ENCODE results near the gene CD180.

Gene CD180

DNA sequence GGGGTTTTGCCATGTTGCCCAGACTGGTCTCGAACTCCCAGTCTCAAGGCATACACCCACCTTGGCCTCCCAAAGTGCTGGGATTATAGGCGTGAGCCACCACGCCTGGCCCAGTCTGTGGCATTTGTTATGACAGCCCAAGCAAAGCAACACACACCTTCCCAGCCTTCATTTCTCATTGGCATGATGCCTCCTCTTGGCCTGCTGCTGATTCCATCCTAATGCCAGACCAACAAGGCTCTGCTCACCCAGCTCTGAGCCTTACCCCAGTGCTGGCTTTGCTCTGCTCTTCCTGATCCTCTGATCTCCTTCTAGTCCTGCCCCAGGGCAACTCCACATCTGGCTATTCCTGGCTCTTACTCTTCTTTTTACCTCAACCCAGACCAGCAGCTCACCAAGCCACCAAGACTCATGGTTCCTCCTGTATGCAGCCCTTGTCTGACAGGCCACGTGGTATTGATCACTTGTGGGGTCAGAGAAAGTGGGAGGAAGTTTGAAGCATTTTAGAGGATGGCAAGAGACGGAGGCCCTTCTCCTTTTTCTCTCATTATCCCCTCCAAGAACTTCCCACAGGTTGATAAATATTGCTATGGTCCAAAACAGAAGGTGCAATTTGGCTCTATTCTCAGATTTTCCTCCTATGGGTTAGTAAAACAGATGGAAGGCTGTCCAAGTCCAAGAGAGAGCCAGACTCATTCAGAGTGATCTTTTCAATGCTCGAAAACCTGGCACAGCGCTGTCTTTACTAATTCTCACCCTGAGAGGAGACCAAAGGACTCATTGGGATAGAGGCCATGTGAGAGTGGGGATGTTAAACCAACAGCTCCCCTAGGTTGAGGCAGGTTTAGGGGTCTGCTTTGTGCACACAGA is 958 bp downstream of the CD180 start:
- H3K4me2 ChIP-seq (ENCODE audit: low read depth, low read length): no peak overlapping the region
- no peaks in the 10 kb centered on the region for H3K79me2 ChIP-seq (ENCODE audit: low read length)
- H3K9ac ChIP-seq (ENCODE audit: low read length): no peak overlapping the region
- H2AFZ ChIP-seq (ENCODE audit: low read length): no peak overlapping the region
- H3K27ac ChIP-seq (ENCODE audit: low read length): no peak overlapping the region
- TF ChIP-seq, protein P1, sequence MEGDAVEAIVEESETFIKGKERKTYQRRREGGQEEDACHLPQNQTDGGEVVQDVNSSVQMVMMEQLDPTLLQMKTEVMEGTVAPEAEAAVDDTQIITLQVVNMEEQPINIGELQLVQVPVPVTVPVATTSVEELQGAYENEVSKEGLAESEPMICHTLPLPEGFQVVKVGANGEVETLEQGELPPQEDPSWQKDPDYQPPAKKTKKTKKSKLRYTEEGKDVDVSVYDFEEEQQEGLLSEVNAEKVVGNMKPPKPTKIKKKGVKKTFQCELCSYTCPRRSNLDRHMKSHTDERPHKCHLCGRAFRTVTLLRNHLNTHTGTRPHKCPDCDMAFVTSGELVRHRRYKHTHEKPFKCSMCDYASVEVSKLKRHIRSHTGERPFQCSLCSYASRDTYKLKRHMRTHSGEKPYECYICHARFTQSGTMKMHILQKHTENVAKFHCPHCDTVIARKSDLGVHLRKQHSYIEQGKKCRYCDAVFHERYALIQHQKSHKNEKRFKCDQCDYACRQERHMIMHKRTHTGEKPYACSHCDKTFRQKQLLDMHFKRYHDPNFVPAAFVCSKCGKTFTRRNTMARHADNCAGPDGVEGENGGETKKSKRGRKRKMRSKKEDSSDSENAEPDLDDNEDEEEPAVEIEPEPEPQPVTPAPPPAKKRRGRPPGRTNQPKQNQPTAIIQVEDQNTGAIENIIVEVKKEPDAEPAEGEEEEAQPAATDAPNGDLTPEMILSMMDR (IDR thresholded peaks at IDR 0.05; ENCODE audit: low read length): no peak
- TF ChIP-seq EZH2phosphoT487 (IDR thresholded peaks at IDR 0.05; ENCODE audit: low read length): no peak
- TF ChIP-seq EZH2 (optimal IDR thresholded peaks at IDR 0.05; ENCODE audit: low read depth, low read length): no peak
- no peaks in the 10 kb centered on the region for H3K4me1 ChIP-seq (ENCODE audit: low read length)
- no peak for DNase-seq
- H4K20me1 ChIP-seq (ENCODE audit: insufficient read depth, low read length): no peaks in the 10 kb centered on the region
- no peaks in the 10 kb centered on the region for H3K9me3 ChIP-seq (replicated peaks; ENCODE audit: insufficient read depth, low read length)
- H3K4me3 ChIP-seq (ENCODE audit: low read length): no peak overlapping the region
- no peaks in the 10 kb centered on the region for H3K9me2 ChIP-seq (replicated peaks; ENCODE audit: insufficient read depth, low read length)
- H3K36me3 ChIP-seq (replicated peaks; ENCODE audit: insufficient read depth, low read length): no peaks in the 10 kb centered on the region
- H3K27me3 ChIP-seq (replicated peaks; ENCODE audit: insufficient read depth, low read length): no peaks in the 10 kb centered on the region
- H3F3A ChIP-seq (ENCODE audit: insufficient read depth, low read length): no peaks in the 10 kb centered on the region

DNA sequence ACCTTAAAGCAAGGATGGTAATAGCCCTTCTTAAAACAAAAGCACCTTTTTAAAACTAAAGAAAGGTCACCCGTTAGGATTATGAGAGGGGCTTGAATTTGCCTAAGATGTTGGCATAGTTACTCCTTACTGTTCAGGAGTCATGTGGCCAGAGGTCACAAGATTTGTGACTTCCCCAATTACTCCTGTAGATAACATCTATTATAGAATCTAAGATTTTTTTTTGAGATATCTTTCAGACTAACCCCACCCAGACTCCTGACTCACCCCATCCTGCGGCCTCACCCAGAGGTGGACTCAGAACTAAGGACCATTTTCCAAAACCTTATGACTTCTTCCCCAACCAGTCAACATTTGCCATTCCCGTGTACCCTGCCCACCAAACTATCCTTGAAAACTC is 2.4 kb downstream of the CD180 start:
- H4K20me1 ChIP-seq (ENCODE audit: insufficient read depth, low read length): no peaks in the 10 kb centered on the region
- no peaks in the 10 kb centered on the region for H3K9me3 ChIP-seq (replicated peaks; ENCODE audit: insufficient read depth, low read length)
- no peak overlapping the region for H3K27ac ChIP-seq (ENCODE audit: low read length)
- H3K4me3 ChIP-seq (ENCODE audit: low read length): no peak overlapping the region
- no peaks in the 10 kb centered on the region for H3K79me2 ChIP-seq (ENCODE audit: low read length)
- no peaks in the 10 kb centered on the region for H3K4me1 ChIP-seq (ENCODE audit: low read length)
- H3K4me2 ChIP-seq (ENCODE audit: low read depth, low read length): no peak overlapping the region
- no peaks in the 10 kb centered on the region for H3K36me3 ChIP-seq (replicated peaks; ENCODE audit: insufficient read depth, low read length)
- no peaks in the 10 kb centered on the region for H3K27me3 ChIP-seq (replicated peaks; ENCODE audit: insufficient read depth, low read length)
- no peak for TF ChIP-seq EZH2 (optimal IDR thresholded peaks at IDR 0.05; ENCODE audit: low read depth, low read length)
- TF ChIP-seq, protein P1 (IDR thresholded peaks at IDR 0.05; ENCODE audit: low read length): no peak
- no peak for TF ChIP-seq EZH2phosphoT487 (IDR thresholded peaks at IDR 0.05; ENCODE audit: low read length)
- no peak overlapping the region for H2AFZ ChIP-seq (ENCODE audit: low read length)
- no peak overlapping the region for H3K9ac ChIP-seq (ENCODE audit: low read length)
- DNase-seq: no peak
- no peaks in the 10 kb centered on the region for H3K9me2 ChIP-seq (replicated peaks; ENCODE audit: insufficient read depth, low read length)
- H3F3A ChIP-seq (ENCODE audit: insufficient read depth, low read length): no peaks in the 10 kb centered on the region

DNA sequence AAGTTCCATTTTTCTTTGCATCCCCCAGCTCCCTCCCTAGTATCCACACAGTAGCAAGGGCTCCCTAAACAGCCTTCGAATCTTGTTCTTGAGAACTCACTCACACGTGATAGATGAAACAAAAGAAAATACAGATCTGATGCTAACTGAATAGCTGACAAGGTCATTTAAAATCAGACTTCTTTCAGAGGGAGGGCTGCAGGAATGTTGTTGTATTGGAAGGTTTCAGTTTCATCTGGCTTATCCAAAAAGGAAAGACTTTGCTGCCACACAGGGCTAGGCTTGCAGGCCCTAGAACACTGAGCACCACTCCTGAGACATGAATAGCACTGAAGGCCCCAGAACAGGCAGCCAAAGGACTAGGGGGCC is 3.2 kb downstream of the CD180 start:
- H3K9ac ChIP-seq (ENCODE audit: low read length): no peak overlapping the region

More for the DNA sequence above, 3.2 kb downstream of the CD180 start:
- Histone ChIP-seq H3K79me2 (ENCODE audit: low read length) (no peaks in the 10 kb centered on the region), H3K27me3 (replicated peaks; ENCODE audit: insufficient read depth, low read length) (no peaks in the 10 kb centered on the region), H4K20me1 (ENCODE audit: insufficient read depth, low read length) (no peaks in the 10 kb centered on the region), H3K36me3 (replicated peaks; ENCODE audit: insufficient read depth, low read length) (no peaks in the 10 kb centered on the region), H3K9me2 (replicated peaks; ENCODE audit: insufficient read depth, low read length) (no peaks in the 10 kb centered on the region), H3K4me2 (ENCODE audit: low read depth, low read length) (no peak overlapping the region), H3K9me3 (replicated peaks; ENCODE audit: insufficient read depth, low read length) (no peaks in the 10 kb centered on the region), H3K4me3 (ENCODE audit: low read length) (no peak overlapping the region), H2AFZ (ENCODE audit: low read length) (no peak overlapping the region), H3K27ac (ENCODE audit: low read length) (no peak overlapping the region), H3F3A (ENCODE audit: insufficient read depth, low read length) (no peaks in the 10 kb centered on the region), H3K4me1 (ENCODE audit: low read length) (no peaks in the 10 kb centered on the region)
- DNase-seq: no peak
- TF ChIP-seq EZH2phosphoT487 (IDR thresholded peaks at IDR 0.05; ENCODE audit: low read length) (no peak), EZH2 (optimal IDR thresholded peaks at IDR 0.05; ENCODE audit: low read depth, low read length) (no peak)
- TF ChIP-seq, protein P1 (IDR thresholded peaks at IDR 0.05; ENCODE audit: low read length): no peak

All from MM.1S (cell line).